BJ (cell line): ENCODE results near the gene CMTR1. TPM values are rescaled to one million over a fixed set of nuclear protein-coding genes. Genes with fewer than 3 reads are reported as not detected.
"Not testable (repeated sequence)": the region's sequence is repeated elsewhere in the genome, so short reads cannot be mapped to it uniquely, and the experiment has no call there.

ENCODE experiments used
- CTCF ChIA-PET: fragments of 350-600 bp; formaldehyde crosslinking; extraction: SDS; loops from one replicate; lab custom pipeline; 2021; ENCODE audit warnings: antibody characterized with exemption, inconsistent platforms; lab: Yijun Ruan, JAX
- POLR2A ChIA-PET: fragments of 300-600 bp; sonication (Branson Sonifier 250); formaldehyde crosslinking; extraction: SDS; loops from one replicate; lab custom pipeline; 2021; ENCODE audit warnings: antibody characterized with exemption; lab: Charles Lee
- DNase-seq: peaks from one replicate; pipeline ENCODE4 v3.0.0-alpha.2; 2011; ENCODE audit warnings: low read depth
- H3K27me3 ChIP-seq: 2 replicates; pipeline ENCODE4 v1.6.0; 2011; ENCODE audit warnings: low read length; ENCODE audit not compliant: control insufficient read depth, insufficient read depth
- H3K36me3 ChIP-seq: 2 replicates; pipeline ENCODE4 v1.5.1; 2011; ENCODE audit warnings: low read length; ENCODE audit not compliant: control insufficient read depth, insufficient read depth
- H3K4me3 ChIP-seq: 2 replicates; pipeline ENCODE4 v1.5.1; 2011; ENCODE audit warnings: low read depth, mild to moderate bottlenecking, control low read depth, low read length
- polyA plus RNA-seq: library from polyadenylated mRNA; depleted of rRNA; stranded (reverse); fragments of >200 nt; gene quantifications from 2 replicates; pipeline ENCODE4 v1.2.3, GENCODE V29; 2011
- TF ChIP-seq, protein P1 (sequence below): IDR thresholded peaks from 2 replicates; pipeline ENCODE4 v1.5.1; 2011; ENCODE audit warnings: low read depth, mild to moderate bottlenecking, control low read depth, inconsistent platforms, low read length, moderate library complexity; ENCODE audit not compliant: insufficient read depth

The CMTR1 gene
- polyA plus RNA-seq, 1 experiment = 25.2 TPM

DNA sequence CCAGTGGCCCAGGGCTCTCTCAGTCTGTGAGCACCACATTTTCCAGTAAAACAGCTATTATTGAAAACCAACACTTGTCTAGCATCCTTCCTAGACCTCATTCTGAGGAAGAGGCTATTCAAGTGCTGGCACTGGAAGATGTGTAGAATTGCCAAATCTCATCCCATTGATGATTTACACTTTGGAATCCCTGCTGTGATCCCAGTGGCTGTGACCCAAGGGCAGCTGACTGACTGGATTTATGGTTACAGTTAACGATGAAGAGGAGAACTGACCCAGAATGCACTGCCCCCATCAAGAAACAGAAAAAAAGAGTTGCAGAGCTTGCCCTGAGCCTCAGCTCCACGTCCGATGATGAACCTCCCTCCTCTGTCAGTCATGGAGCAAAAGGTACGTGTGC lies 2.4 kb downstream of the CMTR1 start:
- ChIA-PET POLR2A (no interaction called here), CTCF (interaction anchor here (0.5 kb wide), 1 partner anchor 17 kb away, joined by 4 read pairs; no protein-coding TSS in a partner anchor)
- Histone ChIP-seq H3K27me3 (no peaks in the 10 kb centered on the region), H3K36me3 (peaks cover 5% of the 10 kb centered on the region), H3K4me3 (no peak overlapping the region)
- no peak for DNase-seq
- TF ChIP-seq, protein P1, sequence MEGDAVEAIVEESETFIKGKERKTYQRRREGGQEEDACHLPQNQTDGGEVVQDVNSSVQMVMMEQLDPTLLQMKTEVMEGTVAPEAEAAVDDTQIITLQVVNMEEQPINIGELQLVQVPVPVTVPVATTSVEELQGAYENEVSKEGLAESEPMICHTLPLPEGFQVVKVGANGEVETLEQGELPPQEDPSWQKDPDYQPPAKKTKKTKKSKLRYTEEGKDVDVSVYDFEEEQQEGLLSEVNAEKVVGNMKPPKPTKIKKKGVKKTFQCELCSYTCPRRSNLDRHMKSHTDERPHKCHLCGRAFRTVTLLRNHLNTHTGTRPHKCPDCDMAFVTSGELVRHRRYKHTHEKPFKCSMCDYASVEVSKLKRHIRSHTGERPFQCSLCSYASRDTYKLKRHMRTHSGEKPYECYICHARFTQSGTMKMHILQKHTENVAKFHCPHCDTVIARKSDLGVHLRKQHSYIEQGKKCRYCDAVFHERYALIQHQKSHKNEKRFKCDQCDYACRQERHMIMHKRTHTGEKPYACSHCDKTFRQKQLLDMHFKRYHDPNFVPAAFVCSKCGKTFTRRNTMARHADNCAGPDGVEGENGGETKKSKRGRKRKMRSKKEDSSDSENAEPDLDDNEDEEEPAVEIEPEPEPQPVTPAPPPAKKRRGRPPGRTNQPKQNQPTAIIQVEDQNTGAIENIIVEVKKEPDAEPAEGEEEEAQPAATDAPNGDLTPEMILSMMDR = no peak

DNA sequence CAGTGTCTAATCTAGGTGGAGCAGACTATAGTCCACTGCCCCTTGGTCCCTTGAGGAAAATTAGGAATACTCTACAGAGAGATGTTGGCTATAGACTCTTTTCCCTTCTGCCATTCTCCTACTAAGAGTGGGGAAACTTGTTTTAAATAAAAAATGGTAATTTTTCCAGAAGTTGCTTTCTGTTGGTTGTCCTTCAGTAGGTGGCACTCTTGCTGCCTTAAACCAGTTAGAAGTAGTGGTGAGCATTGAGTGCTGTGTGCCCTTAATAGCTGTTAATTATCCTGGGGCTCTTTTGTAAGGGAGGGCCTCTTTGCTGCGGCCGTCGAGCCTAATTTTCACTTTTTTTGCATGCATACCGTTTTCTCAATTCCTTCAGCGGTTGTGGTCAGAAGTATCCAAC lies 2.8 kb downstream of the CMTR1 start:
- Histone ChIP-seq H3K4me3 (no peak overlapping the region), H3K27me3 (no peaks in the 10 kb centered on the region), H3K36me3 (peaks cover 5% of the 10 kb centered on the region)
- ChIA-PET POLR2A (no interaction called here), CTCF (interaction anchor here (1.0 kb wide), 1 partner anchor 14 kb away, joined by 3 read pairs; no protein-coding TSS in a partner anchor)
- TF ChIP-seq, protein P1 = no peak
- no peak for DNase-seq

DNA sequence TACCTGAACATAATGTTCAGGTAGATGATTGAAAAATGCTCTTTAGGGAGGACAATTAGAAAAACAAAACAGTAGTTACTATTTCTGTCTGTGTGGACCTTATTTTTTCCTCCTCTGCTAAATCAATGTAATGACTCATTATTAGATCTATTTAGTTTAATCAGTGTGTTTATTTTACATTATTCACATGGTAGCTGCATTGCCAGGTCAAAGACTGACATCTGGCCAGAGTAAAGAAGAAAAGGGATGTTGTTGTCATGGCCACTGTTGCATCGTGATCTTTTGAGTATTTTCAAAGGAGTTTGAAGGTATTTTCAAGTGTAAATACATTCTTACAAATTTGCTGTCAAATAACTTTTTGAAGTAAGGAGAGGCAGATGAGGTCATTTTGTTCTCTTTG lies 5.9 kb downstream of the CMTR1 start:
- POLR2A ChIA-PET = no interaction called here
- TF ChIP-seq, protein P1 = no peak
- CTCF ChIA-PET = no interaction called here
- Histone ChIP-seq H3K27me3 (no peaks in the 10 kb centered on the region), H3K36me3 (peaks cover 5% of the 10 kb centered on the region), H3K4me3 (no peak overlapping the region)
- no peak for DNase-seq

- peaks cover 7% of the 10 kb centered on the region for H3K36me3 ChIP-seq
- POLR2A ChIA-PET = no interaction called here
Observed at GRCh38 chr6:37441651-37442050, 8.6 kb downstream of the CMTR1 start.

GRCh38 chr6:37442416-37443215 lies 9.6 kb downstream of the CMTR1 start:
- DNase-seq = no peak
- ChIA-PET CTCF (interaction anchor here (0.6 to 1.5 kb wide), 3 partner anchors 9 to 94 kb away, joined by 3 to 4 read pairs (median 3); partner anchors contain the start of gene CMTR1), POLR2A (no interaction called here)
- no peaks in the 10 kb centered on the region for H3K27me3 ChIP-seq
- no peak overlapping the region for H3K4me3 ChIP-seq
- H3K36me3 ChIP-seq = peaks cover 10% of the 10 kb centered on the region
- TF ChIP-seq, protein P1 = no peak

More at GRCh38 chr6:37441651-37442050, 8.6 kb downstream of the CMTR1 start:
- TF ChIP-seq, protein P1 = no peak
- no peak overlapping the region for H3K4me3 ChIP-seq
- DNase-seq = no peak
- H3K27me3 ChIP-seq = no peaks in the 10 kb centered on the region
- CTCF ChIA-PET = interaction anchor here (0.8 to 1.5 kb wide), 3 partner anchors 8 to 95 kb away, joined by 3 to 4 read pairs (median 3); partner anchors contain the start of gene CMTR1

DNA sequence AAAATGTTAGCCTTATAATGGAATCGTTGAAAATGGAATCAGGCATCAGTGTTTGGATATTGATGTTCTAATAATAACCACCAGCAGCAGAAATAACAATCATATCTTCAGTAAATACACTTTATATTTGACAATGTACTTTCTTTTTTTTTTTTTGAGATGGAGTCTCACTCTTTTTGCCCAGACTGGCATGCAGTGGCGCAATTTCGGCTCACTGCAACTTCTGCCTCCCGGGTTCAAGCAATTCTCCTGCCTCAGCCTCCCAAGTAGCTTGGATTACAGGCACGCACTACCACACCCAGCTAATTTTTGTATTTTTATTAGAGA lies 10.2 kb downstream of the CMTR1 start:
- H3K27me3 ChIP-seq, POLR2A ChIA-PET, H3K36me3 ChIP-seq, DNase-seq, H3K4me3 ChIP-seq: not testable (repeated sequence)
- CTCF ChIA-PET = interaction anchor here (0.9 kb wide), 1 partner anchor 9 kb away, joined by 3 read pairs; no protein-coding TSS in a partner anchor
